ENCODE results near the gene TCERG1L.

DNA sequence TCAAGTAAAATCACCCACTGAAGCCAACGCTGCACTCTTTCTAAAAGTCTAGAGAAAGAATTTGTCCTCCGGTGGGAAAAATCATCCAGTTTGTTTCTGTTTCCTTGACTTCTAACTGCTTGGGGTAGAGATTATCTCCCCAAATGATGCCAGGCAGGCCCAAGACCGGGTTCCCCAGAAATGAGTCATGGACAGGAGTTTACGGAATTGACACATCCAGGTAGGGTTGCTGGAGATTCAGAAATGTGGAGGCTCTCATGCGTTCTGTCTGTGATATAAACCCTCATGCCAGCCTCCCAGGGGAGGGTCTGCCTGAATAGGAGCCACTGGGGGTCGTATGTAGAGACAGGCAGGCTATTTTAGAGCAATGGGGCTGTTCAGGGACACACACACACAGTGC lies 230.9 kb downstream of the TCERG1L start:
- TF ChIP-seq HNRNPLL (IDR thresholded peaks at IDR 0.05; ENCODE audit: low read depth, low read length, poor library complexity, severe bottlenecking) (no peak), BRD9 (IDR thresholded peaks at IDR 0.05; ENCODE audit: low read depth, partially characterized antibody) (no peak), NFATC3 (IDR thresholded peaks at IDR 0.05) (no peak), MYC (IDR thresholded peaks at IDR 0.05; ENCODE audit: low read depth, low read length) (no peak), MYC (CRISPR knock-in tag; IDR thresholded peaks at IDR 0.05; ENCODE audit: borderline replicate concordance, low read depth) (no peak), PRDM10 (IDR thresholded peaks at IDR 0.05; ENCODE audit: partially characterized antibody) (no peak), POLR2A (conservative IDR thresholded peaks at IDR 0.05) (no peak), CBFB (CRISPR knock-in tag; IDR thresholded peaks at IDR 0.05) (no peak), EGR1 (conservative IDR thresholded peaks at IDR 0.05) (no peak), HOMEZ (CRISPR knock-in tag; IDR thresholded peaks at IDR 0.05) (no peak)
- TF ChIP-seq, protein P1, sequence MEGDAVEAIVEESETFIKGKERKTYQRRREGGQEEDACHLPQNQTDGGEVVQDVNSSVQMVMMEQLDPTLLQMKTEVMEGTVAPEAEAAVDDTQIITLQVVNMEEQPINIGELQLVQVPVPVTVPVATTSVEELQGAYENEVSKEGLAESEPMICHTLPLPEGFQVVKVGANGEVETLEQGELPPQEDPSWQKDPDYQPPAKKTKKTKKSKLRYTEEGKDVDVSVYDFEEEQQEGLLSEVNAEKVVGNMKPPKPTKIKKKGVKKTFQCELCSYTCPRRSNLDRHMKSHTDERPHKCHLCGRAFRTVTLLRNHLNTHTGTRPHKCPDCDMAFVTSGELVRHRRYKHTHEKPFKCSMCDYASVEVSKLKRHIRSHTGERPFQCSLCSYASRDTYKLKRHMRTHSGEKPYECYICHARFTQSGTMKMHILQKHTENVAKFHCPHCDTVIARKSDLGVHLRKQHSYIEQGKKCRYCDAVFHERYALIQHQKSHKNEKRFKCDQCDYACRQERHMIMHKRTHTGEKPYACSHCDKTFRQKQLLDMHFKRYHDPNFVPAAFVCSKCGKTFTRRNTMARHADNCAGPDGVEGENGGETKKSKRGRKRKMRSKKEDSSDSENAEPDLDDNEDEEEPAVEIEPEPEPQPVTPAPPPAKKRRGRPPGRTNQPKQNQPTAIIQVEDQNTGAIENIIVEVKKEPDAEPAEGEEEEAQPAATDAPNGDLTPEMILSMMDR (IDR thresholded peaks at IDR 0.05 in 2 of 3, conservative IDR thresholded peaks at IDR 0.05 in 1 of 3; ENCODE audit: insufficient read depth in 2 of 3, low read depth in 1 of 3, low read length in 3 of 3) = no peak
